Activated CD4-positive, alpha-beta T cell treated with anti-CD3 and anti-CD28 coated beads, Interleukin-2, amount 50 U/mL, for 48 hours (primary cell): ENCODE data around the gene CERS2.

Experiments used
- DNase-seq, 2 experiments: peaks; one replicate each; pipeline ENCODE4 v3.0.0-alpha.2; 2020

The CERS2 gene

DNA sequence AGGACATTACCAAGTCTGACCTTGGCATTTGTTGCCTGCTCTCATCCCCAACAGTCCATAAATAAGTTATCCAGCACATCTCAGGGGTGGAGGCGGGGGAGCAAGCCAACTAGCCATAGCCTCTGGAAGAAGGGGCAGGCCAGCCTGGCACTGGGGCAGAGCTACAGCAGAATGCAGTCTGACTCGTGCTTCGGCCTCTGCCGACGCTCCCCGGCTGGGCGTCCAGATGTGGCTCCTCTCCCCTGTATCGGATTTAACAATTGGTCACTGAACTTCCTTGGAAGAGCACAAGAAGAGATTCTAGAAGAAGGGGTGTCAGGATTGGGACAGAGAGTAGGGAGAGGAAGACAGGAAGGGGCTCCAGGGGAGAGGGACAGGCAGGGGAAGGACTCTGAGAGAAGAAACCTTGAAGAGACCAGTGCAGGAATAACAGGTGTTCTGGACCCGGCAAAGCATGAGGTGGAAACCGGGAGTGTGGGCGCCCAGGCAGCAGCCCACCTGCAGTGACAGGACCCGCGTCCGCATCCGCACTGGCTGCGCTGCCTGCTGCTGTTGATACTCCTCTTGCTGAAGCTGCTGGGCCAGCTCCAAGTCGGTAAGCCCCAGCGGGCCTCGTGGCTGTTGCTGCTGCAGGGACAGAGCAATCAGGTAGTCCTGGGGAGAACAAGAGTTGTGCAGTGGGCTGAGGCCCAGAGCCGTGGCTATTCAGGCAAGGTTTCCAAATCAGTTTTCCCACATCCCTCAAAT lies 22.7 kb upstream of the CERS2 start:
- no peak for DNase-seq

DNA sequence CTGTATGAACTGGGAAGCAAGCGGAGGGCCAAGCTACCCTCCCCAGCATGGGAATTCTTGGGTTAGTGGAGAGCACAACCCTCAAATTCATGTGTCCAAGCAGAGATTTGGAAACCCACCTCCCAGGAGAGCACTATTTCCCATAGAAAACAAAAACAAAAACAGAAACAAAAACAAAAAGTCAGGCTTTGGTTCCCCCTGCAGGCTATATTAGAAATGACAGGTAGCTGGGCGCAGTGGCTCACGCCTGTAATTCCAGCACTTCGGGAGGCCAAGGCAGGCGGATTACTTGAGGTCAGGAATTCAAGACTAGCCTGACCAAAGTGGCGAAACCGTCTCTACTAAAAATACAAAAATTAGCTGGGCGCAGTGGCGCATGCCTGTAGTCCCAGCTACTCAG lies 21.3 kb upstream of the CERS2 start:
- no peak for DNase-seq

DNA sequence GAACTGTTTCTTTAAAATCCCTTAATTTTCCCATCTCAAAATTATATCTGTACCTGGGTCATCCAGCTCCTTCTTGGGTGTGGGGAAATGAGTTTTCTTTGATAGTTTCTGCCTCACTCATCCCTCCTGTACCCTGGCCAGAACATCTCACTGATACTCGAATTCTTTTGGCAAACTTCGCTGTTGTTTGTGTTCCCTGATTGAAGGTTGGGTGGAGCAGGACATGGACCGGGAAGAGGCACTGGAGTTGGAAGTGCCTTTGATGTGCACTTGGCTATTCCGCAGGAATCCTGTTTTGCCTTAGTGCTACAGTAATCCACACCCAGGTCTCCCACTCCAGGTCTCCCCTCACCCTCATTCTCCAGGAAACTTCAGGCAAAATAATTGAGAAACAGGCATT lies 20.8 kb upstream of the CERS2 start:
- DNase-seq, result no peak

DNA sequence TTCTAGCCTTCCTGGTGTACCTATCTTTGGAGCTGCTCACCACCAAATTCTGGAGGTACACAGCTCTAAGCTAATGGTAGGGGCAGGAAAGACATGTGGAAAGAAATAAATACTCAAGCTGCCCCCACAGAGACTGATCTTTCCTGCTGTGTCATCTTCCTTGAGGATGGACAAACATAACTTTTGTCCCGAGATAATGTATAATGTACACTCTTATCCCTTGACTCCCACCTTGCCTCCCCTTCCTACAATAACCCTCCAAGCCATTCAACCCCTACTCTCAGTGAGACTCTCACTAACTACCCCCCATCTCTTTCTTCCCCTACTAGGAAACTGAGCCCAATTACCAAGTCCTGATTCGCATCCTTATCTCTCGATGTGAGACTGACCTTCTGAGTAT lies 19.6 kb upstream of the CERS2 start:
- DNase-seq, result no peak

DNA sequence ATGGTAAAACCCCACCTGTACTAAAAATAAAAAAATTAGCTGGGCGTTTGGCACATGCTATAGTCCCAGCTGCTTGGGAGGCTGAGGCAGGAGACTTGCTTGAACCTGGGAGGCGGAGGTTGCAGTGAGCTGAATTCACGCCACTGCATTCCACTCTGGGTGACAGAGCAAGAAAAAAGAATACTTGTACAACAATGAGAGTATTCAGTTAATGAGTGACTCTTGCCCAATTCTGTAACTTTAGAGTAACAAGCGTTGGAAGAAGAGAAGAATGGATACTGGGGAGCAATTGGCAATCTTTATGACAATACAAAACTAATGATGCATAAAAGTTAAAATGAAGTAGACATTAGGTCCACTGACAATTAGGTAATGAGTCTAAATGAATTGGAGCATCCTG lies 18.0 kb upstream of the CERS2 start:
- no peak for DNase-seq

DNA sequence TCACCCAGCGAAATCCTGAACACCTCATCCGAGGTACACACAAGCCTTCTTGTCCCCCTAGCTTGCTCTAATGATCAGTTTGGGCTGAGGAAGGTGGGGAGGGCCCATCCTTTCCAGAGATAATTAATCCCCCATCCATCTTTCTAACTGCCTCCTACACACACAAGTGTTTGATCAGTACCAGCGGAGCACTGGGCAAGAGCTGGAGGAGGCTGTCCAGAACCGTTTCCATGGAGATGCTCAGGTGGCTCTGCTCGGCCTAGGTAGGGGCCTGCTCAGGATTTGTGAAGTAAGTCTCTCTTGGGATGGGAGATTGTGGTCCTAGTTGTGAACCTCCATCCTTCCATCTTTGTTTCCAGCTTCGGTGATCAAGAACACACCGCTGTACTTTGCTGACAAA lies 13.3 kb upstream of the CERS2 start:
- no peak for DNase-seq

DNA sequence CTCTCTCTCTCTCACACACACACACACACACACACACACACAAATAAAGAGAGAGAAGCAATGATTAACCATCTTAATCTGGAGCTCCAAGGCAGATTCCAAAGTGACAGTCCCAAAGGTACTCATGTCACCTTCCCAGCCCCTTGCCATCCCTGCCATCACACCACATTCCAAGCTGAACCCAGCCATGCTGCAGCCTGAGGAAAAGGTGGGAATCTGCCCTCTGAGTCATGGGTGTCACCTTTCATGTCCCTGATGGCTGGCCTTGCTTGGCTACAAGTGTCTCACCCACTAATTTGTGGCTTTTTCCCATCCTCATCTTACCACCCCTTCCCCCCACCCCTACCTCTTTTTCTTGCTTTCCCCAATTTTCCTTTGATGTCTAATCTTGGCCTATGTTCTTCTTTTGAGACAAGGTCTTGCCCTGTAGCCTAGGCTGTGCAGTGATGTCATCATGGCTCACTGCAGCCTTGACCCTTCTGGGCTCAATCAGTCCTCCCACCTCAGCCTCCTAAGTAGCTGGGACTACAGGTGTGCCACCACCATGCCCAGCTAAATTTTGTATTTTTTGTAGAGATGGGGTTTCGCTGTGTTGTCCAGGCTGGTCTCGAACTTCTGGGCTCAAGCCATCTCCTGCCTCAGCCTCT lies 10.7 kb upstream of the CERS2 start:
- DNase-seq, result no peak

DNA sequence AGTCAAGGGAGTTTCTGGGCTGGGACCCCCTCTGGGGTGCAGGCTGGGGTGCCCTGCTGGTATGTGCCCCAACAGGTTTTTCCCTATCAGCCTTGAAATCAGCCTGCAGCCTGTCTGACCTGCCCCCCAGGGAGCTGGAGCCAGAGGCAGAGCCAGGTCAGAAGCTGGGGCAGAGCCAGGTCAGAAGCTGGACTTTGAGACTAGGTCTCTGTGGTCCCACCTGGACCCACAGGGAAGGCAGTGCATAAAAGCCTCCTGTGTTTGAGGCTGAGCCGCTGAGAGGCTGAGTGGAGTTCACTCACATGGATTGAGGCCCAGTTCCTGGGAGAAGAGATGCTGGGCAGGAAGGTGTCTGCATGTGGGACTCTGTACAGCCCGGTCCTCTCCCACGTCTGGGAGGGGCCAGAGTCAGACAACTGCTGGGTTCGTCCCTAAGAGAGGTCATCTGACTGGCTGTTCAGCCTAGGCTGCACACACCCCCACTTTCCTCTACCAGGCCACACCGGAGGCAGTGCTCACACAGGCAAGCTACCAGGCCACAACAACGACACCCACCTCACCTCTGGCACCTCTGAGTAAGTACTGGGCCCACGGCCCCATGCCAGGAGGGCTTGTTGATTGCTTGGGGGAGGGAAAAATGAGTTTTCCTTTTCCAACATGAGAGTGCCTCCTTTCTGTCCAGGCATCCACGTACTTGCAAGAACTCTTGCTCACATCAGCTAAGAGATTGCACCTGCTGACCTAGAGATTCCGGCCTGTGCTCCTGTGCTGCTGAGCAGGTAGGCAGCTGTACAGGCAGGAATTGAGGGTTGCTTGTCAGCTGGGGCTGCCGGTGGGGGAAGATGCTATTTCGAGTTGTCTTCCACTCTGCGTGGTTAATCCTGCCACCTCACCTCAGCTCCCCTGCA lies 7.4 kb upstream of the CERS2 start, which contains the start of gene ANXA9:
TSS of gene ANXA9 (plus strand) at position 488 of the 908 bp plus-strand sequence. CDS start 814 bp downstream, outside the sequence.
- DNase-seq, result no peak

DNA sequence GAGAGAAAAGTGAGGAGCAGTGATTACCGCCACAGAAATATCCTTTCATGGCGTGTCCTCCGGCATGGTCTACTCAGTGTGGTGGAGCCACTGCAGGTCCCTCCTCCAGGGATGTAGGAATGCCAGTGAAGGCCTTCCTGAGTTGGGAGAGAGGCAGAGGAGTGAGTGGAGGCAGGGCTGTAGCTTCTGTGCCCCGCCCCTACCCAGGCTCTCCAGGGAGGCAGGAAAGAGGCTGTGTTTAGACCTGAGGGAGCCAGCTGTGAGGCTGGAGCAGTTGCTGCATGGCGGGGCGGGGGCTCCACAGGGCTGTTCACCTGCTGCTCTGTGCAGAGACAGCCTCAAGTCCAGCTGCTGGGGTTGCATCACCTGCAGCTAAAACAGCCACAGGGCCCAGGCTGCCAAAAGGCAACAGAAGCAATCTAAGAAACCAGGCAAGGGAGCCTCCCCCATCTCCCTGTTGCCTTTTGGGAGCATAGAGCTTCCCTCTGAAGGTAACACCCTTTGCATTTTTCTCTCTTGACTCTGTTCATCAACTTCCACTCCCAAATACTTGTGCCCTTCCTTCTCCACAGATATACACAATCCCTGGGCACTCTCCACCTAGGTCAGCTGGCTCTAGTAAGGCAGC lies 6.7 kb upstream of the CERS2 start:
- DNase-seq, result no peak

DNA sequence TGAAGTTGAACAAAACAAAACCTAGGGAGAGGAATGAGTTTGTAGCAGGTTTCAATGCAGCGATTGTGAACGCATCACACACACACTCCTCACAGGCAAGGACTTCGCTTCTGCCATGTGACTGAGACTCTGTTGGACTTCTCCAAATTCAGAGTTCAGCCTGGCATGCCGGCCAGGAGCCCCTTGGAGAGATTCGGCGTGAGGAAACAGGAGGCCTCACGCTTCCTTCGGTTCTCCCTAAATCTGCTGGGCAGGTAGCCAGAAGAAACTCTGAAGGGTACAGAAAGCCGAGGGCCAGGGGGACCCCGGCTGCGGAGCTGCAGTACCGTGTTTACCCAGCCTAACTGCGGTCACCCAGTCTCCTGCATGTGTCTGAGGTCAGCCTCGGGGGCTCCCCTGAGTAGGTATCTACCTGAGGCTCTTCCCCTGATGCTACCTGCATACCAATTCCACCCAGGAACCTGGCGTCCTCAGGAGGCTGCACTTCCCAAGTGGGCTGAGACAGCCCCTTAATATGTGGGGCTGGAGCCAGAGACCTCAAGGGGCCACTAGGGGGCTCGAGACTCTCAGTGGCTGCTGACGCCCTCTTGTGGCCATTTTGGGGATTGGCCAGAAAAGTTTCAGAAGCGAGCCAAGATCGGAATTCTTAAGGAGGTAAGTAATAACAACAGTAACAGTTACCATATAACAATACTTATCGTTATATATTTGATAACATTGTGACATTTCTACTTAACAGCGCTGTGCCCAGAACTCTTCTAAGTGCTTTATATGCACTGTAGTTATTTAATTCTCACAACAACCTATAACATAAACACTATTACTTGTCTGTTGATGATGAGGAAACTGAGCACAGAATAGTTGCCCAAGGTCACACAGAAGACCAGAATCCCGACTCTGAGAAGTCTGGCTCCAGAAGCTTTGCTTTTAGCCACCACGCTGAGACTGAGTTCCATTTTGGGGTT lies 4.7 kb upstream of the CERS2 start:
- DNase-seq, result peak; percentile 91 to 93

DNA sequence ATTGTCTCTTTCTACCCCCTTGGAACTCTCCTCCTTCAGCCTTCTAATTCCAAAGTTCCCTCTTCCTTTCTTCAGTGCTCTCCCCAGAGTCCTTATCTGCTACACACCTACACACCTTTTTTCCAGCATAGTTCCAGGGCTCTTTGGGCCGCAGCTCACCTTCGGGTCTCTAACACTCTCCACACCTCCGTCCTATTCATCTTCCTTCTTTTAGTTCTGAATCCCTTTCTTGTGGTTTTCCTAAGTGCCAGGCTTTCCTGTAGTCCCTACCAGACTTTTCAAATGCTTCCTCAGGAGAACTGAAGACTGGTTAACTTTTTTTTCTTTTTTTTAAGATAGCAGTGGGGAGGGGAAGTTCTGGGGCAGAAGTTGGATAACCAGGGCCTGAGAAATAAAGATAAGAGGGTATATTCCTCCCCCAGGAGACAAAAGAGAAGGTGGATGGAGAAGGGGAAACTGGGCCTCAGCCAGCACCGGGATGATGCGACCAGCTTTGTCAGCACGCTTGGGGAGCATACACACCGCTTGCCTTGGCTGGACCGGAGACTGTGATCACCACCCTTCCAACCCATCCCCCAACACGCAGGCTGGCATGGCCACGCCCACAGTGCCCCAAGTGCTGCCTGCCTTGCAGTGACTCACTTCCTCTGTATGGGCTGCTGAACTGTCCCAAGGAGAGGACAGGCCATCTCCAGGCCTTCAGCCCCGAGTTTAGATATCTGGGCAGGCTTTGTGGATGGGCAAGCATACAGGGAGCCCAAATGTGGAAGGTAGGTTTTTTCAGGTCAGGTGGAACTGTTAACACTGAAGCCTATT lies 2.5 kb upstream of the CERS2 start:
- DNase-seq, result peak; percentile 84 to 90

DNA sequence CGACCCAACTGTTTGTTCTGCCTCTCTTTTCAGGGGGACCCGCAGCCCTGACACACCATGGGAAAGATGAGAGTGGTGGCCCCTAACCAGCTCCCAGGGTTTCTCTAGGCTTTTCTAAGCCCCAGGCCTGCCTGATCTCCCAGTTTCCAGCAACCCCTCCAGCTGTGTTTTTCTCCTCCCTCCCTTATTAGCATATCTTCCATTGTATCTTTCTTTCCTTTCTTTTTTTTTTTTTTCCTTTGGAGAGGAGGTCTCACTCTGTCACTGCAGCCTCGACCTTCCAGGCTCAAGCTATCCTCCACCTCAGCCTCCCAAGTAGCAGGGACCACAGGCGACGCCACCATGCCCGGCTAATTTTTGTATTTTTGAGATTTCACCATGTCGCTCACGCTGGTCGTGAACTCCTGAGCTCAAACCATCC lies 1.8 kb upstream of the CERS2 start:
- no peak for DNase-seq

DNA sequence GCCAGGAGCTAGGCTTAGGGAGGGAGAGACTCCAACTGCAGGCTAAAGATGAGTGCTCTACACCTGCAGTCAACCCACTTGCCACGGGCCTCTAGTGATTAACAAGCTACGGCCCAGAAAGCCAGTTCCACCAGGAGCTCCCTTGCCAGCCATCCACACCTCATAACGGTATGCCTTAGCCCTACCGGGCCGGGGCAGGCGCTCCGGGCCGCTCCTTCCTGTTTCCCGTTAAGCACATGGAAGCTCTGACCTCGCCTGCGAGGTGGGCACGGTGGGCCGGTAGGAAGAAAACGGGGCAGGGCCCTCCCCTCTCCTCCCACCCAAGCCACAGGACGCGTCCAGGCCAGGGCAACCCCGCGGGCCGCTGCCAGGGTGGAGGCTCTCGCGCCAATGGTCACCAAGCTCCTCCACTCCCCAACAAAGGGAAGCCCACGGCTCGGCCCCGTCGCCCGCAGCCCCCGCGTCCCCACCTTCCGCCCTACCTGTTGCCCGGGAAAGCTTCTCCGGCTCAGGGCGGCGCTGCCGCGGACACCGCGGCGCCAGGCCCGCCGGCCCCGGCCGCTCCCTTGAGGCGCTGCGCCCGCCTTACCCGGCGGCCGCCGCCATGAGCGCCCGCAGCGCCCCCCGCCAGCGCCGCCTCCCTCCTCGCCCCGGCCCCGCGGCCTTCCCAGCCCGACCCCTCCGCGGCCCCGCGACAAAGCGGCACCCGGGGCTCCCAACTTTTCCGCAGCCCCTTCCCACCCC lies 627 bp downstream of the CERS2 start:
- peak; percentile 49 to 56 for DNase-seq

DNA sequence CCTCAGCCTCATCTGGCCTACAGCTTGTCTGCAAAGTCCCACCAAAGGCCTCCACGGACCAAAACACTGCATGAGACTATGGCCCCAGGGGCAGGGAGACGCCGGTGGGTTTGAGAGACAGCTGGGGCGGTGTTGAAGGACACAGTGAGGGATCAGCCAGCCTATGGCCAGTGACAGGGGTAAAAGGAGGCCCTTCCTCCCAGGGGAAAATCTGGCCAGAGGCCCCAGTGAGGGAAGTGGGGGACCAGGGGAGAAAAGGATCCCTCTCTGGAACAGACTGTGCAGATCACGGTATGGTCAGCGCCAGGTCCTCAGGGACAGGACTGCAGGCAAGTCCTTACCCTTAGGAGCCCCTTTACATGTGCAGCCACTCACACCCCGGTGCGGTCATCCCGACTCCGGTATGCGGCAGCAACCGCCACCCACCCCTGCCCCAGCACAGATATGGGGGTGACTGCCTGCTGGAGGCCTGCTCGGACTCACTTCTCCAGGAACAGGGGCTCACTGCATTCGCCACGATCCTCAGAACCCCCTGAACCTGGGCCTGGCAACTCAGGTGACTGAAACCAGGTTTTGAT lies 1.3 kb downstream of the CERS2 start:
- DNase-seq, result peak; percentile 36 to 38

DNA sequence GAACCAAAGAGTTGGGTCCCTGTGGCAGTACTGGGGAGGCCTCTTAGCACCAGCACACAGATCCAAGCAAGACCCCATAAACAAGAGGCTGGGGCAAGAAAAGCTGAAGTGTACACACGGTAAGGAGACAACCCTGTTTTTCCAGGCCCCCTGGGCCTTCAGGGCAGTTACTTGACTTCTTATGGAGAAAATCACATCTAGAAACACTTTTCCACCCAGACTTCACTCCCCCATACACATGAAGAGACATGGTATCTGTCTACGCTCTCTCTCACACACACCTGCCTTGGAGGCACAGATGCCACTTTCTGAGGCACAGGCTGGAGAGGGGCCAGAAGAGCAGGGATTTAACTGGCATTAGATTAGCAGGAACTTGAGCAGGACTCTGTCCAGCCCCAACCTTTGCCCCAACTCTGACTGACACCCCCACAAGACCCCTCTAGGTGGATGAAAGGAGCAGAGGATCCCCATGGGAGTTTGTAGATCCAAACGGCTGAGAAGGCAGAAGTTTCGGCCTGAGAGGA lies 2.2 kb downstream of the CERS2 start:
- no peak for DNase-seq

DNA sequence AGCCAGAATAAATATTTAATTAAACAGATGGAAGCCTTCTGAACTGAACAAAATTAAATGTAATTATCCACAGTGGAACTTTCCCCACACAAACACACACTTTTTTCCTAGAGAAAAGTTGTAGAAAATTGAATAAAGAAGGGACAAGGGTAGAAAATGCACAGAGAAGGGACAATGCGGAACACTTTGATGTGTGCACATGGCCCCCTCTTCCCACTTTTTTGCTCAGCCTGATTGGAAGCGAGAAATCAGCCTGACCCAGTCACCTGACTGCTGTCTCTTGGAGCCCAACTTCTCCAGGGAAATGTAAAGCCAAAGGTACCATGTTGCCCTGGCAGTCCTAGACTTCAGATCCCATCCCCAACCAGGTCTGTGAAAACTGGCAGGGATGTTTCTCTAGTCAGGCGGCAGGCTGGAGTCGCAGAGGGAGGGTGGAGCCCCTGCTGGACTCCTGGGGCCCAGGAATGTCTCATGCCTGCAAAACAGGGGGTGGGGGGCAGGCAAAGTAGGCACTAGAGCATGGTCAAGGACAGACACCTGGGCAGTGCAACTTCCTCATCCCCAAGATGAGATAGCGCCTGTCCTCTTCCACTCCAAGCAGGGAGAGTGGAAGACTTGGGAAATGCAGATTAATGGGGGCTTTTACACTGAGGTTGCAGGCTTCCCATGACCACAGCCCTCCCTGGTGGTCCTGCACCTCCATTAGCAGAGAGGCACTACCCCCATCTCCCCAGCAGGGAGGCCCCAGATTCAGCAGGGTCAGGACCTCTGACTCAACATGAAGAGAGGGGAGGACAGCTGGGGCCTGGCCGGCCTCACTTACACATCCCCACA lies 2.8 kb downstream of the CERS2 start:
- no peak for DNase-seq

DNA sequence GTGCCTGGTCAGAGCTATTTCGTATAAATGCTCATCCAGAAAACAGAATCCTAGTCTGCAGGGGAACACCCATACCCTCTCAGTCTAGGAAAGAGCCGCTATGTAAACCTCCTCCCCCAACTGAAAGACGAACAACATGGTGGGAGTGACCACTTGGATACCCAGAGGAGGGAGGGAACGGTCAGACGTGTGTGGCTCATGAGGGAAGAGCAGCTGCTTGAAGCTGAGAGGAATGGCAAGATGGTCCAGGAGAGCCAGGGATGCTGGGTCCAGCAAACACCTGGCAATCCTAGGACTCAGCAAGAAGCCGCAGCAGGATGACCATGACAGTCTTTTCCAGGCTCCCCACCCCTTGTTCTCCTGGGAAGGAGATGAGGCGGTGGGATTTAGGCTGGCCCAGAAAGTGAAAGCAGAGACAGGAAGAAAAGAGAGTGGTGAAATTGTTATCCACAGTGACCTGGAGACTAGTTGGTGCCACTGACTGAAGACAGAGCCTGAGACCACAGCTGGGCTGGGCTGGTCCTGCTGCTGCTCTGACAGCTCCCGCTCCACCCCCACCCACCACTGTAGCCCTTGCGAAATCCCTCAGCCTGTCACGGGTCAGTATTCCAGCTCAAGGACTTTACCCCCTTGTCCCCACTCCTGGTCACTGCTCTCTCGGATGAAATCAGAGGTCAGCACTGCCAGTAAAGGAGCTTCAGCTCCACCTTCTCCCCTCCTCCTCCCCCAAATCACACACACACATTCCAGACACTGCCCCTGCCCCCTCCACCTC lies 3.6 kb downstream of the CERS2 start:
- DNase-seq, result no peak

DNA sequence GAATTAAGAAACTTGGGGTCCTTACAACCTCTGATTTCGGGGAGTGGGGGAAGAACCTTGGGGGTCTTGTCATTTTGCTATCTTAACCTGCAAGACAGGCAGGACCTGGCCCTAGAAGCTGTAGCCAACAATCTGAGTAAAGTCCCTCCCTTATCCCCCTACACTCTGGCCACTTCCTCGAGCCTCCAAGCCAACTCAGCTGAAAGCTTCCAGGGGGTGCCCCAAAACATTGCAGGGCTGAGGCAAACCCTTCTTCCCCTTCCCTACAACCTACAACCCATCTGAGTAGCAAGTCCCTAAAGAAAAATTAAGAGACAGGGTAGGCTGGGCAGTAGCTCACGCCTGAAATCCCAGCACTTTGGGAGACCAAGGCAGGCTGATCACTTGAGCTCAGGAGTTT lies 5.0 kb downstream of the CERS2 start:
- DNase-seq, result no peak
